ENCODE results near the gene SLAMF1. TPM values are rescaled to one million over a fixed set of nuclear protein-coding genes. Genes with fewer than 3 reads are reported as not detected.
A peak's percentile ranks its signal among the peaks of the same experiment; 100 is the strongest.

Gene SLAMF1
- total and polyA plus RNA-seq, 9 of the 15 experiments (the other 6 are each of a cell fraction or from before 2014, with no cell fraction given), result 0.04 to 0.17 (median 0.11) TPM; not detected in 4

DNA sequence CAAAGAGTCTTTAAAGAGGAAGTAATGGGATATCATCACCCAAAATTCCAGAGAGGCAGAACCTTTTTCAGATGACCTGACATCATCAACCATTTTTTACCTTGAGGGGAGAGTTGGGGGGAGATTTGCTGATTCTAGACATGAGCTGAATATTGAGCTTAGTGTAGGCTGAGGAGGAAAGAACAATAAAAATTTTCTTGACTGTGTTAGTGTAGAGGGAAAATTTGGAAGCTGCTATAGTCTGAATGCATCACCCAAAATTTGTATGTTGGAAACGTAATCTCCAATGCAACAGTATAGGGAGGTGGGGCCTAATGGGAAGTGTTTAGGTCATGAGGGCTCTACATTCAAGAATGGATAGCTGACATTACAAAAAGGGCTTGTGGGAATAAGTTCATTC, 49.8 kb downstream of the SLAMF1 start (continued):
- TF ChIP-seq, protein P1, sequence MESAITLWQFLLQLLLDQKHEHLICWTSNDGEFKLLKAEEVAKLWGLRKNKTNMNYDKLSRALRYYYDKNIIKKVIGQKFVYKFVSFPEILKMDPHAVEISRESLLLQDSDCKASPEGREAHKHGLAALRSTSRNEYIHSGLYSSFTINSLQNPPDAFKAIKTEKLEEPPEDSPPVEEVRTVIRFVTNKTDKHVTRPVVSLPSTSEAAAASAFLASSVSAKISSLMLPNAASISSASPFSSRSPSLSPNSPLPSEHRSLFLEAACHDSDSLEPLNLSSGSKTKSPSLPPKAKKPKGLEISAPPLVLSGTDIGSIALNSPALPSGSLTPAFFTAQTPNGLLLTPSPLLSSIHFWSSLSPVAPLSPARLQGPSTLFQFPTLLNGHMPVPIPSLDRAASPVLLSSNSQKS (CRISPR knock-in tag; IDR thresholded peaks at IDR 0.05), result no peak
- TF ChIP-seq ZNF75A (CRISPR knock-in tag; IDR thresholded peaks at IDR 0.05), result no peak
- TF ChIP-seq PCBP1 (IDR thresholded peaks at IDR 0.05; ENCODE audit: low read depth, low read length, poor library complexity, severe bottlenecking), result no peak

DNA sequence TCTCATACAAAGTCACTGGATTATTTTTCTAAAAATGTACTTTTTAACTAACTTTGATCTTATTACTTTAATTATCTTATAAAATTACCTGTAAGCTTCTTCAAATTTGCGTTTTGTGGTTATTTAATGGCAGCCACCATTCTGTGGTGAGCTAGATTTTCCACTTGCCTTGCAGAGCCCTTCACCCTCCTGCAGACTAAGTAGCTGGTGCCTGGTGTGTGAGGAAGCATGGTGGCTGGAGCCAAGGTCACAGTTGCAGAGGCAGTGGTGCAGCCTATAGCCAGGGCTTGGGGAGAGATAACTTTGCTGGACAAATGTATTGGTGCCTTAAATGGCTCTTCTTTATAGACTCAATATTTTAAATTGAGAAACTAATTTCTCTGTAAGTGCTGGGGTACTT, 56.4 kb downstream of the SLAMF1 start:
- H4K20me1 ChIP-seq (replicated peaks; ENCODE audit: control insufficient read depth, insufficient read depth, low read length), result no peaks in the 10 kb centered on the region
- ATAC-seq (no peak), FAIRE-seq (no peak), DNase-seq (ENCODE audit: extremely low read depth in 1 of 4, low spot score in 3 of 4) (no peak)
- H3K27ac ChIP-seq (ENCODE audit: extremely low read depth, low read depth, low read length), result no peak overlapping the region
- H3K4me2 ChIP-seq (ENCODE audit: insufficient read depth, low read length), result no peak overlapping the region
- ChIA-PET POLR2A (interaction anchor here (0.6 to 1.1 kb wide), 2 partner anchors 21 to 30 kb away, joined by 3 to 5 read pairs; no protein-coding TSS in a partner anchor), CTCF (ENCODE audit: low intra/inter-chr PET ratio) (no interaction called here)
- H3K9me1 ChIP-seq (ENCODE audit: control insufficient read depth, insufficient read depth, low read length), result no peaks in the 10 kb centered on the region
- no peak overlapping the region for H3K9ac ChIP-seq (ENCODE audit: insufficient read depth in 1 of 2, low read depth in 2 of 2, low read length in 2 of 2)
- intact Hi-C loops (cut with micrococcal nuclease) (no loop called here), in situ Hi-C loops (cut with MboI) (no loop called here)
- H2AFZ ChIP-seq (ENCODE audit: low read depth, low read length), result 0 out of 2 replicates have a peak overlapping the region, but pooled peaks have one; percentile 10
- no peaks in the 10 kb centered on the region for H3K4me1 ChIP-seq (replicated peaks in 1 of 2; ENCODE audit: control insufficient read depth in 2 of 2, insufficient read depth in 2 of 2, low read length in 2 of 2)
- no peak overlapping the region for H3K4me3 ChIP-seq
- H3K27me3 ChIP-seq (ENCODE audit: control insufficient read depth in 2 of 2, insufficient read depth in 2 of 2, low read length in 2 of 2), result no peaks in the 10 kb centered on the region
- BruUV-seq (replicated peaks), result no TSS peak
- 32% methylated on average over 1 of the region's 1 CpG for WGBS (ENCODE audit: insufficient coverage, low coverage, missing lambda C conversion rate)
- no peaks in the 10 kb centered on the region for H3K79me2 ChIP-seq (ENCODE audit: control insufficient read depth, insufficient read depth, low read length)
- no peaks in the 10 kb centered on the region for H3K36me3 ChIP-seq (ENCODE audit: control insufficient read depth, insufficient read depth, low read length)
- 0 out of 2 replicates have a peak, but pooled peaks cover 2% of the 10 kb centered on the region for H3K9me3 ChIP-seq (replicated peaks; ENCODE audit: control insufficient read depth, insufficient read depth, low read depth, low read length)
- TF ChIP-seq ZNF445 (CRISPR knock-in tag; IDR thresholded peaks at IDR 0.05; ENCODE audit: low read depth) (no peak), KDM2B (CRISPR knock-in tag; IDR thresholded peaks at IDR 0.05) (no peak), ADNP (tag; IDR thresholded peaks at IDR 0.05) (no peak), POU5F1 (IDR thresholded peaks at IDR 0.05; ENCODE audit: borderline replicate concordance, low read depth, low read length, partially characterized antibody) (no peak), MIER1 (IDR thresholded peaks at IDR 0.05; ENCODE audit: low read depth) (no peak), ETS2 (tag; IDR thresholded peaks at IDR 0.05; ENCODE audit: borderline replicate concordance, poor library complexity, severe bottlenecking) (no peak), KLF13 (tag; IDR thresholded peaks at IDR 0.05; ENCODE audit: borderline replicate concordance, low read depth) (no peak), GTF3C2 (IDR thresholded peaks at IDR 0.05; ENCODE audit: borderline replicate concordance, extremely low read depth, insufficient read length) (no peak), U2AF2 (optimal IDR thresholded peaks at IDR 0.05; ENCODE audit: low read depth, low read length) (no peak), PHB2 (IDR thresholded peaks at IDR 0.05; ENCODE audit: low read depth) (no peak), L3MBTL2 (IDR thresholded peaks at IDR 0.05) (no peak), ATF3 (IDR thresholded peaks at IDR 0.05) (no peak), ATF3 (CRISPR knock-in tag; conservative IDR thresholded peaks at IDR 0.05) (no peak), SAFB2 (IDR thresholded peaks at IDR 0.05; ENCODE audit: borderline replicate concordance, low read depth, low read length, severe bottlenecking) (no peak), DPF2 (IDR thresholded peaks at IDR 0.05) (no peak)
